ENCODE measurements around the gene SIM1. TPM values are rescaled to one million over a fixed set of nuclear protein-coding genes. Genes with fewer than 3 reads are reported as not detected.

Gene SIM1
- total RNA-seq, 1 donor from 2014 or later: not detected

- Histone ChIP-seq H3K36me3 (no peaks in the 10 kb centered on the region), H3K4me3 (no peak overlapping the region), H3K27ac (no peak overlapping the region), H3K9me3 (no peaks in the 10 kb centered on the region), H3K27me3 (peaks cover 100% of the 10 kb centered on the region), H3K4me1 (peaks cover 6% of the 10 kb centered on the region)
- DNase-seq (no peak), ATAC-seq (no peak)
- intact Hi-C loops (cut with DNase I): no loop called here
- no peak for TF ChIP-seq CTCF (IDR thresholded peaks at IDR 0.05)
Measured at GRCh38 chr6:100468016-100468622, 3.4 kb upstream of the SIM1 start.

- intact Hi-C loops (cut with DNase I): no loop called here
- no peaks in the 10 kb centered on the region for H3K9me3 ChIP-seq
- H3K4me3 ChIP-seq: no peak overlapping the region
- DNase-seq: no peak
- H3K36me3 ChIP-seq: no peaks in the 10 kb centered on the region
- no peak for TF ChIP-seq CTCF (IDR thresholded peaks at IDR 0.05)
- H3K27me3 ChIP-seq: peaks cover 100% of the 10 kb centered on the region
- no peak for ATAC-seq
- H3K27ac ChIP-seq: no peak overlapping the region
- peaks cover 6% of the 10 kb centered on the region for H3K4me1 ChIP-seq
Measured at GRCh38 chr6:100467129-100468015, 2.7 kb upstream of the SIM1 start.

- intact Hi-C loops (cut with DNase I): no loop called here
- TF ChIP-seq CTCF (IDR thresholded peaks at IDR 0.05): no peak
- DNase-seq: no peak
- Histone ChIP-seq H3K27ac (no peak overlapping the region), H3K4me3 (no peak overlapping the region), H3K4me1 (peaks cover 6% of the 10 kb centered on the region), H3K27me3 (peaks cover 100% of the 10 kb centered on the region), H3K36me3 (no peaks in the 10 kb centered on the region), H3K9me3 (no peaks in the 10 kb centered on the region)
- no peak for ATAC-seq
Measured at GRCh38 chr6:100466410-100467128, 1.8 kb upstream of the SIM1 start.

GRCh38 chr6:100465701-100466409 is 1.1 kb upstream of the SIM1 start:
- no peak for TF ChIP-seq CTCF (IDR thresholded peaks at IDR 0.05)
- ATAC-seq: no peak
- Histone ChIP-seq H3K4me1 (peaks cover 6% of the 10 kb centered on the region), H3K4me3 (no peak overlapping the region), H3K27me3 (peaks cover 100% of the 10 kb centered on the region), H3K36me3 (no peaks in the 10 kb centered on the region), H3K27ac (no peak overlapping the region), H3K9me3 (no peaks in the 10 kb centered on the region)
- DNase-seq: no peak
- intact Hi-C loops (cut with DNase I): no loop called here

GRCh38 chr6:100464162-100464851 is 414 bp downstream of the SIM1 start:
- no peak for ATAC-seq
- no peak for TF ChIP-seq CTCF (IDR thresholded peaks at IDR 0.05)
- DNase-seq: no peak
- Histone ChIP-seq H3K9me3 (no peaks in the 10 kb centered on the region), H3K36me3 (no peaks in the 10 kb centered on the region), H3K4me1 (peaks cover 6% of the 10 kb centered on the region), H3K4me3 (no peak overlapping the region), H3K27me3 (peaks cover 100% of the 10 kb centered on the region), H3K27ac (no peak overlapping the region)
- intact Hi-C loops (cut with DNase I): no loop called here

All from upper lobe of right lung (tissue), 1 donor.